KMS-11 (cell line): ENCODE measurements around the gene KLHL14.

Experiments used
- H2AFZ ChIP-seq: fragments of 200-600 bp; sonication (generic); 2 replicates; pipeline ENCODE4 v1.6.1; 2016; ENCODE audit warnings: antibody characterized with exemption, mixed run types, low read depth
- H3K27ac ChIP-seq: fragments of 200-600 bp; sonication (generic); 2 replicates; pipeline ENCODE4 v1.6.1; 2016; ENCODE audit warnings: mild to moderate bottlenecking, mixed run types
- H3K27me3 ChIP-seq: fragments of 200-600 bp; sonication (generic); 2 replicates; pipeline ENCODE4 v1.6.1; 2017; ENCODE audit warnings: mild to moderate bottlenecking, low read depth, mixed run types, moderate library complexity; ENCODE audit not compliant: insufficient read depth
- H3K36me3 ChIP-seq: fragments of 200-600 bp; sonication (generic); 2 replicates; pipeline ENCODE4 v1.6.1; 2017; ENCODE audit warnings: mild to moderate bottlenecking, mixed run types; ENCODE audit not compliant: insufficient read depth
- H3K4me1 ChIP-seq: fragments of 200-600 bp; sonication (generic); 2 replicates; pipeline ENCODE4 v1.6.1; 2016; ENCODE audit warnings: mild to moderate bottlenecking, low read depth, mixed run types; ENCODE audit not compliant: poor library complexity, severe bottlenecking
- H3K4me2 ChIP-seq: fragments of 200-600 bp; sonication (generic); 2 replicates; pipeline ENCODE4 v1.7.0; 2016; ENCODE audit warnings: mild to moderate bottlenecking, mixed run types
- H3K4me3 ChIP-seq: fragments of 200-600 bp; sonication (generic); IDR thresholded peaks from 2 replicates; pipeline ENCODE4 v1.6.1; 2017; ENCODE audit warnings: low read depth, low read length, mixed read lengths; ENCODE audit not compliant: insufficient read depth
- H3K79me2 ChIP-seq: fragments of 200-600 bp; sonication (generic); 2 replicates; pipeline ENCODE4 v1.6.1; 2016; ENCODE audit warnings: low read depth, mixed run types; ENCODE audit not compliant: insufficient read depth
- H3K9ac ChIP-seq: fragments of 200-600 bp; sonication (generic); 2 replicates; pipeline ENCODE4 v1.6.1; 2016; ENCODE audit warnings: mild to moderate bottlenecking, mixed run types
- H4K20me1 ChIP-seq: fragments of 200-600 bp; sonication (generic); 2 replicates; pipeline ENCODE4 v1.6.1; 2016; ENCODE audit warnings: mild to moderate bottlenecking, mixed run types; ENCODE audit not compliant: insufficient read depth
- CTCF ChIP-seq: fragments of 200-600 bp; sonication (generic); conservative IDR thresholded peaks from 2 replicates; pipeline ENCODE4 v1.6.1; 2017; ENCODE audit warnings: low read depth, mild to moderate bottlenecking, antibody characterized with exemption, low read length, moderate library complexity, mixed read lengths

KLHL14 gene

GRCh38 chr18:32677578-32677977 lies 95.2 kb downstream of the KLHL14 start:
- TF ChIP-seq CTCF = no peak
- Histone ChIP-seq H3K36me3 (no peaks in the 10 kb centered on the region), H3K79me2 (no peaks in the 10 kb centered on the region), H3K4me3 (no peak overlapping the region), H2AFZ (no peak overlapping the region), H3K27me3 (no peaks in the 10 kb centered on the region), H4K20me1 (no peaks in the 10 kb centered on the region), H3K4me2 (no peak overlapping the region), H3K9ac (no peak overlapping the region), H3K4me1 (no peaks in the 10 kb centered on the region), H3K27ac (no peak overlapping the region)

GRCh38 chr18:32674491-32674890 lies 98.3 kb downstream of the KLHL14 start:
- Histone ChIP-seq H3K4me1 (no peaks in the 10 kb centered on the region), H2AFZ (no peak overlapping the region), H3K9ac (no peak overlapping the region), H4K20me1 (no peaks in the 10 kb centered on the region), H3K4me2 (no peak overlapping the region), H3K79me2 (no peaks in the 10 kb centered on the region), H3K27me3 (no peaks in the 10 kb centered on the region), H3K27ac (no peak overlapping the region), H3K4me3 (no peak overlapping the region), H3K36me3 (no peaks in the 10 kb centered on the region)
- TF ChIP-seq CTCF = no peak

- Histone ChIP-seq H3K9ac (no peak overlapping the region), H2AFZ (no peak overlapping the region), H3K36me3 (no peaks in the 10 kb centered on the region), H3K4me3 (no peak overlapping the region), H3K27me3 (no peaks in the 10 kb centered on the region), H3K4me2 (no peak overlapping the region), H3K27ac (no peak overlapping the region), H3K4me1 (no peaks in the 10 kb centered on the region), H4K20me1 (no peaks in the 10 kb centered on the region), H3K79me2 (no peaks in the 10 kb centered on the region)
- TF ChIP-seq CTCF = no peak
Measured at GRCh38 chr18:32672398-32672797, 100.4 kb downstream of the KLHL14 start.

- Histone ChIP-seq H3K4me2 (no peak overlapping the region), H3K4me3 (no peak overlapping the region), H3K79me2 (no peaks in the 10 kb centered on the region), H3K9ac (no peak overlapping the region), H3K36me3 (no peaks in the 10 kb centered on the region), H3K27me3 (no peaks in the 10 kb centered on the region), H4K20me1 (no peaks in the 10 kb centered on the region), H2AFZ (no peak overlapping the region), H3K27ac (no peak overlapping the region), H3K4me1 (no peaks in the 10 kb centered on the region)
- TF ChIP-seq CTCF = no peak
Measured at GRCh38 chr18:32670727-32671126, 102.1 kb downstream of the KLHL14 start.
